Activated T-cell treated with anti-CD3 and anti-CD28 coated beads, Interleukin-2, amount 50 U/mL, for 48 hours (primary cell): ENCODE measurements around the gene ESPN.

ENCODE experiments used
- DNase-seq, 2 experiments: peaks; one replicate each; pipeline ENCODE4 v3.0.0-alpha.2; 2020

ESPN gene

GRCh38 chr1:6466751-6467150, 42.2 kb downstream of the ESPN start:
- DNase-seq: no peak

- DNase-seq: no peak
Measured at GRCh38 chr1:6467224-6467623, 42.6 kb downstream of the ESPN start.

GRCh38 chr1:6467744-6468688, 43.4 kb downstream of the ESPN start:
- DNase-seq: no peak

GRCh38 chr1:6468729-6469461, 44.3 kb downstream of the ESPN start:
- no peak for DNase-seq

GRCh38 chr1:6470132-6471085, 45.8 kb downstream of the ESPN start:
- no peak for DNase-seq

GRCh38 chr1:6471086-6471969, 46.8 kb downstream of the ESPN start:
- DNase-seq: no peak

- DNase-seq: no peak
Measured at GRCh38 chr1:6471970-6472368, 47.4 kb downstream of the ESPN start.

- peak in 1 of 2 experiments; percentile 54 for DNase-seq
Measured at GRCh38 chr1:6472391-6472790, 47.8 kb downstream of the ESPN start.

GRCh38 chr1:6473156-6473555, 48.6 kb downstream of the ESPN start:
- DNase-seq: no peak

- no peak for DNase-seq
Measured at GRCh38 chr1:6473974-6474814, 49.6 kb downstream of the ESPN start.

- DNase-seq: no peak
Measured at GRCh38 chr1:6474815-6475282, 50.3 kb downstream of the ESPN start.

GRCh38 chr1:6475381-6476133, 51.0 kb downstream of the ESPN start:
- peak; percentile 84 to 85 for DNase-seq

- no peak for DNase-seq
Measured at GRCh38 chr1:6476483-6476882, 51.9 kb downstream of the ESPN start.

- no peak for DNase-seq
Measured at GRCh38 chr1:6477039-6477820, 52.7 kb downstream of the ESPN start.

GRCh38 chr1:6481820-6482219, 57.2 kb downstream of the ESPN start:
- DNase-seq: no peak

- no peak for DNase-seq
Measured at GRCh38 chr1:6483017-6483760, 58.6 kb downstream of the ESPN start.

GRCh38 chr1:6483761-6484117, 59.2 kb downstream of the ESPN start:
- DNase-seq: no peak

GRCh38 chr1:6484826-6485167, 60.2 kb downstream of the ESPN start:
- no peak for DNase-seq
